DND-41 (cell line): ENCODE results near the gene NFIA.

ENCODE experiments used
- ATAC-seq: fragments of 200-7000 bp; cut with Tn5 transposase; 3 replicates; pipeline ENCODE4 v1.9.1; 2021; ENCODE audit warnings: low read depth; ENCODE audit not compliant: insufficient read depth
- DNase-seq: peaks from one replicate; pipeline ENCODE4 v3.0.0-alpha.2; 2020
- H2AFZ ChIP-seq: 2 replicates; pipeline ENCODE4 v1.6.0; 2012; ENCODE audit warnings: low read depth, low read length
- H3K27ac ChIP-seq: 2 replicates; pipeline ENCODE4 v1.5.1; 2012; ENCODE audit warnings: low read length, inconsistent platforms
- H3K27me3 ChIP-seq: fragments of 200-600 bp; sonication (generic); 2 replicates; pipeline ENCODE4 v1.6.0; 2012; ENCODE audit warnings: low read length, mild to moderate bottlenecking, inconsistent platforms; ENCODE audit not compliant: insufficient read depth, poor library complexity
- H3K36me3 ChIP-seq: 2 replicates; pipeline ENCODE4 v1.5.1; 2012; ENCODE audit warnings: low read length, inconsistent platforms; ENCODE audit not compliant: insufficient read depth
- H3K4me1 ChIP-seq: 2 replicates; pipeline ENCODE4 v1.5.1; 2012; ENCODE audit warnings: mild to moderate bottlenecking, low read length; ENCODE audit not compliant: insufficient read depth
- H3K4me2 ChIP-seq: 2 replicates; pipeline ENCODE4 v1.6.0; 2012; ENCODE audit warnings: mild to moderate bottlenecking, moderate library complexity, low read length, inconsistent platforms; ENCODE audit not compliant: insufficient read depth
- H3K4me3 ChIP-seq, 2 experiments: fragments of 200-600 bp in 1 of 2; shearing (Covaris generic) in 1 of 2; 2 replicates each; pipeline ENCODE4 v1.5.1; 2012 to 2016; ENCODE audit warnings: inconsistent platforms in 2 of 2, low read length in 2 of 2, mild to moderate bottlenecking in 2 of 2, low read depth in 1 of 2, moderate library complexity in 1 of 2
- H3K79me2 ChIP-seq: 2 replicates; pipeline ENCODE4 v1.6.0; 2012; ENCODE audit warnings: low read length, inconsistent platforms; ENCODE audit not compliant: insufficient read depth
- H3K9ac ChIP-seq: 2 replicates; pipeline ENCODE4 v1.6.0; 2012; ENCODE audit warnings: low read depth, mild to moderate bottlenecking, inconsistent platforms, low read length, moderate library complexity
- H3K9me3 ChIP-seq: 2 replicates; pipeline ENCODE4 v1.5.1; 2012; ENCODE audit warnings: low read length, moderate library complexity, mild to moderate bottlenecking, inconsistent platforms; ENCODE audit not compliant: insufficient read depth, severe bottlenecking
- H4K20me1 ChIP-seq: 2 replicates; pipeline ENCODE4 v1.6.0; 2012; ENCODE audit warnings: low read length; ENCODE audit not compliant: insufficient read depth
- EZH2 ChIP-seq: IDR thresholded peaks from 3 replicates; pipeline ENCODE4 v1.6.1; 2012; ENCODE audit warnings: borderline replicate concordance, low read depth, mild to moderate bottlenecking, moderate library complexity, low read length, inconsistent platforms; ENCODE audit not compliant: severe bottlenecking
- TF ChIP-seq, protein P1 (sequence below): IDR thresholded peaks from 2 replicates; pipeline ENCODE4 v1.5.1; 2012; ENCODE audit warnings: borderline replicate concordance, low read length, moderate library complexity, mild to moderate bottlenecking; ENCODE audit not compliant: poor library complexity, severe bottlenecking; ENCODE audit errors: extremely low read depth

Gene NFIA

DNA sequence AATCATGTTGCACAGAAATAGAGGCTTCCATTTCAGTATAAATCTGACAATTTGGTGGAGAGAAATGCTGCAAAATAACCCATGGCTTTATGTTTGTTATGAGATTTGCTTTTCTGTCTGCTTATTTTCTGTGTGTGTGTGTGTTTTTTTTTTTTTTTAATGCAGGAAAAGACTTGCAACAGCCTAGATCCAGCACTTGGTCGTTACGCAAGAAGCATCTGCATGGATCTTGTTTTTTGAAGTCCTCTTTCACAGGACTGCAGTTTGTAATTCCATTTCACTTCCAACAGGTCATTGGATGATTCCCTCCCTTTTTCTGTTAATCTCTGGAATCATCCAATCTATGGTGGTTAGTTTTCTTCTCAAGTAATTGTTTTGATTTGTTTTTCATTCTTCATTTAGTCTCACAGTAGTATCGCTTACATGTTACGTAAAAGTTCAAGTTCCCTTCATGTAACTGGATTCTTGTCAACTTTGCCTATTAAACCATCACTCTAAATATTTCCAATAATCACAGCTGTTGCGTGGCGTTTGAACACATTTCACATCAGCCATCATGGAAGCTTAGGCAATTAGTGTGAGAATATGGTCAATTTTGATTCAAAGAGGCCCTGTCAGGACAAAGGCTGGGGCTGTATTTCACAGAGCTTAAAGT lies 312.9 kb downstream of the NFIA start:
- Histone ChIP-seq H3K4me3 (no peak overlapping the region), H2AFZ (no peak overlapping the region), H3K9ac (no peak overlapping the region), H3K27ac (no peak overlapping the region), H3K4me2 (no peak overlapping the region), H3K4me1 (no peaks in the 10 kb centered on the region), H3K27me3 (no peaks in the 10 kb centered on the region), H3K79me2 (no peaks in the 10 kb centered on the region), H4K20me1 (no peaks in the 10 kb centered on the region), H3K36me3 (no peaks in the 10 kb centered on the region), H3K9me3 (no peaks in the 10 kb centered on the region)
- ATAC-seq: no peak
- TF ChIP-seq, protein P1, sequence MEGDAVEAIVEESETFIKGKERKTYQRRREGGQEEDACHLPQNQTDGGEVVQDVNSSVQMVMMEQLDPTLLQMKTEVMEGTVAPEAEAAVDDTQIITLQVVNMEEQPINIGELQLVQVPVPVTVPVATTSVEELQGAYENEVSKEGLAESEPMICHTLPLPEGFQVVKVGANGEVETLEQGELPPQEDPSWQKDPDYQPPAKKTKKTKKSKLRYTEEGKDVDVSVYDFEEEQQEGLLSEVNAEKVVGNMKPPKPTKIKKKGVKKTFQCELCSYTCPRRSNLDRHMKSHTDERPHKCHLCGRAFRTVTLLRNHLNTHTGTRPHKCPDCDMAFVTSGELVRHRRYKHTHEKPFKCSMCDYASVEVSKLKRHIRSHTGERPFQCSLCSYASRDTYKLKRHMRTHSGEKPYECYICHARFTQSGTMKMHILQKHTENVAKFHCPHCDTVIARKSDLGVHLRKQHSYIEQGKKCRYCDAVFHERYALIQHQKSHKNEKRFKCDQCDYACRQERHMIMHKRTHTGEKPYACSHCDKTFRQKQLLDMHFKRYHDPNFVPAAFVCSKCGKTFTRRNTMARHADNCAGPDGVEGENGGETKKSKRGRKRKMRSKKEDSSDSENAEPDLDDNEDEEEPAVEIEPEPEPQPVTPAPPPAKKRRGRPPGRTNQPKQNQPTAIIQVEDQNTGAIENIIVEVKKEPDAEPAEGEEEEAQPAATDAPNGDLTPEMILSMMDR: no peak
- no peak for TF ChIP-seq EZH2
- DNase-seq: no peak

DNA sequence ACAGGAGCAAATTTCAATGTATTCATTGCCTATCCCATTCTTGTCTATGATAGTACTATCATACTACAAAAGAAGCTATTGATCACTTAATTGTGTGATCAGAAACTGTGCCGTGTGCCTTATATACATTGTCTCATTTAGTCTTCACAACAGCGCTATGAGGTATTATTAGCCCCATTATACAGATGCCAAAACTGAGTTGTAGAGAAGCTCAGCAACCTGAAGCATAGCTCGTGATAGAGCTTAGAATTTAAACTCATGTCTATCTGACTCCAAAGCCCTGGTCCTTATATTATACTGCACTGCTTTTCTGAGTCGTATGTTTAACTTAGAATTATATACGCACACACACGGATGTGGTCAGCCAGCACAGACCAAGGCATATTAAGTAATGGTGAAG lies 315.1 kb downstream of the NFIA start:
- Histone ChIP-seq H3K4me1 (no peaks in the 10 kb centered on the region), H3K9me3 (no peaks in the 10 kb centered on the region), H3K36me3 (no peaks in the 10 kb centered on the region), H3K79me2 (no peaks in the 10 kb centered on the region), H4K20me1 (no peaks in the 10 kb centered on the region), H2AFZ (no peak overlapping the region), H3K9ac (no peak overlapping the region), H3K4me2 (no peak overlapping the region), H3K27me3 (no peaks in the 10 kb centered on the region), H3K4me3 (no peak overlapping the region), H3K27ac (no peak overlapping the region)
- no peak for DNase-seq
- TF ChIP-seq, protein P1: no peak
- no peak for TF ChIP-seq EZH2
- no peak for ATAC-seq

DNA sequence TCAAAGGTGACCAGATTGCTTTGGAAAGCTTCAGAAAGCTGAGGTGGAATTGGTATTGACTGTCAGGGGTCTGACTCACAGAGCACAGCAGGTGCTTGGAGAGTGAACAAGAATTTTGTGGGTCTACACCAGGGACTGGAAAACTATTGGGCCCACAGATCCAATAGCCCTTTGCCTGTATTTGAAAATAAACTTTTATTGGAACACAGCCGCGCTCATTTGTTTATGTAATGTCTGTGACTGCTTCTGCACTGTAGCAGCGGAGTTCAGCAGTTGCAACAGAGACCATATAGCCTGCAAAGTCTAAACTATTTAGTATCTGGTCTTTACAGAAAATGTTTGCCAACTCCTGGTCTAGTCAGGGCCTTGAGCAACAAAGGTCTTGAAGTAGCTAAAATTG lies 315.6 kb downstream of the NFIA start:
- Histone ChIP-seq H3K4me2 (no peak overlapping the region), H2AFZ (no peak overlapping the region), H3K79me2 (no peaks in the 10 kb centered on the region), H3K36me3 (no peaks in the 10 kb centered on the region), H3K4me3 (no peak overlapping the region), H3K27ac (no peak overlapping the region), H4K20me1 (no peaks in the 10 kb centered on the region), H3K27me3 (no peaks in the 10 kb centered on the region), H3K9ac (no peak overlapping the region), H3K9me3 (no peaks in the 10 kb centered on the region), H3K4me1 (no peaks in the 10 kb centered on the region)
- ATAC-seq (no peak), DNase-seq (no peak)
- no peak for TF ChIP-seq EZH2
- TF ChIP-seq, protein P1: no peak
